NCI-H526 treated with DMSO at 0.1 percent for 48 hours (cell line): ENCODE results near the gene OLFM1.

Source experiments
- DNase-seq: peaks from one replicate; lab custom pipeline; 2025; lab: John Stamatoyannopoulos, UW

OLFM1 gene

GRCh38 chr9:135087489-135087792 is at the start of gene OLFM1:
OLFM1 (plus strand) TSS chr9:135087668; CDS start chr9:135087990, 322 bp downstream.
- DNase-seq, result peak; percentile 26

- DNase-seq, result no peak
Measured at GRCh38 chr9:135038331-135038730, 49.1 kb upstream of the OLFM1 start.

GRCh38 chr9:135038826-135039225 is 48.6 kb upstream of the OLFM1 start:
- DNase-seq, result no peak

GRCh38 chr9:135039266-135039870 is 48.1 kb upstream of the OLFM1 start:
- no peak for DNase-seq

- DNase-seq, result no peak
Measured at GRCh38 chr9:135039916-135040645, 47.4 kb upstream of the OLFM1 start.

GRCh38 chr9:135040892-135041291 is 46.6 kb upstream of the OLFM1 start:
- DNase-seq, result no peak

GRCh38 chr9:135043345-135043744 is 44.1 kb upstream of the OLFM1 start:
- no peak for DNase-seq

GRCh38 chr9:135045264-135045927 is 42.1 kb upstream of the OLFM1 start:
- no peak for DNase-seq

GRCh38 chr9:135045928-135046738 is 41.3 kb upstream of the OLFM1 start:
- no peak for DNase-seq

GRCh38 chr9:135046739-135047350 is 40.6 kb upstream of the OLFM1 start:
- DNase-seq, result no peak

GRCh38 chr9:135047521-135047920 is 39.9 kb upstream of the OLFM1 start:
- DNase-seq, result no peak

GRCh38 chr9:135048046-135048757 is 39.3 kb upstream of the OLFM1 start:
- no peak for DNase-seq

- no peak for DNase-seq
Measured at GRCh38 chr9:135048758-135049444, 38.6 kb upstream of the OLFM1 start.

GRCh38 chr9:135049460-135049859 is 38.0 kb upstream of the OLFM1 start:
- no peak for DNase-seq

- no peak for DNase-seq
Measured at GRCh38 chr9:135050072-135050990, 37.1 kb upstream of the OLFM1 start.

GRCh38 chr9:135051316-135052038 is 36.0 kb upstream of the OLFM1 start:
- DNase-seq, result no peak

GRCh38 chr9:135053133-135053532 is 34.3 kb upstream of the OLFM1 start:
- DNase-seq, result no peak

GRCh38 chr9:135055181-135055580 is 32.3 kb upstream of the OLFM1 start:
- DNase-seq, result no peak

- no peak for DNase-seq
Measured at GRCh38 chr9:135056541-135056940, 30.9 kb upstream of the OLFM1 start.
